Measurements from ENCODE around the gene SETSIP.

SETSIP gene

GRCh38 chr1:92075311-92075710 lies at the start of gene SETSIP:
Gene SETSIP (minus strand): TSS chr1:92075411. CDS start chr1:92075411, 0 bp downstream.
- Histone ChIP-seq H3K9me3 (ENCODE audit: control insufficient read depth, insufficient read depth, low read depth, low read length) (no peaks in the 10 kb centered on the region), H3K4me1 (ENCODE audit: control insufficient read depth, insufficient read depth, low read length) (no peaks in the 10 kb centered on the region), H3K27ac (ENCODE audit: extremely low read depth, low read depth, low read length) (no peak within 1 kb of the TSS), H3K4me3 (ENCODE audit: low read depth, low read length) (no peak within 1 kb of the TSS), H3K36me3 (ENCODE audit: control insufficient read depth in 2 of 2, insufficient read depth in 1 of 2, low read length in 2 of 2) (no peaks in the 10 kb centered on the region)
- CTCF ChIA-PET = no interaction called here
- POLR2A ChIA-PET = no interaction called here
- TF ChIP-seq ZNF544 (tag by site-specific recombination; IDR thresholded peaks at IDR 0.05) = no peak
- no peak for TF ChIP-seq ZNF600 (tag by site-specific recombination; IDR thresholded peaks at IDR 0.05)
- no peak for TF ChIP-seq ZNF76 (tag by site-specific recombination; IDR thresholded peaks at IDR 0.05; ENCODE audit: borderline replicate concordance, low read depth)
- TF ChIP-seq ZBTB26 (tag by site-specific recombination; optimal IDR thresholded peaks at IDR 0.05) = no peak
- TF ChIP-seq ZNF221 (tag by site-specific recombination; IDR thresholded peaks at IDR 0.05; ENCODE audit: borderline replicate concordance) = no peak

- no peak overlapping the region for H3K27ac ChIP-seq (ENCODE audit: extremely low read depth, low read depth, low read length)
- TF ChIP-seq HIC1 (tag by site-specific recombination; IDR thresholded peaks at IDR 0.05) (no peak), ZBTB26 (tag by site-specific recombination; optimal IDR thresholded peaks at IDR 0.05) (no peak), ZNF704 (tag by site-specific recombination; IDR thresholded peaks at IDR 0.05) (no peak), SETDB1 (IDR thresholded peaks at IDR 0.05; ENCODE audit: insufficient read length, low read length) (no peak), PATZ1 (tag by site-specific recombination; IDR thresholded peaks at IDR 0.05) (no peak), SCRT1 (tag by site-specific recombination; IDR thresholded peaks at IDR 0.05; ENCODE audit: borderline replicate concordance) (no peak), AEBP2 (tag by site-specific recombination; IDR thresholded peaks at IDR 0.05; ENCODE audit: borderline replicate concordance) (no peak), ZNF791 (tag by site-specific recombination; IDR thresholded peaks at IDR 0.05) (no peak), ZNF175 (tag by site-specific recombination; IDR thresholded peaks at IDR 0.05) (no peak), ZNF266 (tag by site-specific recombination; IDR thresholded peaks at IDR 0.05; ENCODE audit: low read depth) (no peak), GLIS1 (tag by site-specific recombination; IDR thresholded peaks at IDR 0.05) (no peak), ZNF184 (tag by site-specific recombination; IDR thresholded peaks at IDR 0.05) (no peak), ZNF341 (tag by site-specific recombination; IDR thresholded peaks at IDR 0.05; ENCODE audit: low read depth) (no peak), ZBTB21 (tag by site-specific recombination; IDR thresholded peaks at IDR 0.05) (no peak), ZNF449 (tag by site-specific recombination; IDR thresholded peaks at IDR 0.05) (no peak), KLF1 (tag by site-specific recombination; IDR thresholded peaks at IDR 0.05) (no peak), KLF8 (tag by site-specific recombination; IDR thresholded peaks at IDR 0.05) (no peak), ZNF335 (tag by site-specific recombination; conservative IDR thresholded peaks at IDR 0.05) (no peak)
- H3K4me1 ChIP-seq (ENCODE audit: control insufficient read depth, insufficient read depth, low read length) = no peaks in the 10 kb centered on the region
- POLR2A ChIA-PET = no interaction called here
- no peaks in the 10 kb centered on the region for H3K36me3 ChIP-seq (ENCODE audit: control insufficient read depth in 2 of 2, insufficient read depth in 1 of 2, low read length in 2 of 2)
- no peak overlapping the region for H3K4me3 ChIP-seq (ENCODE audit: low read depth, low read length)
- CTCF ChIA-PET = interaction anchor here (0.7 kb wide), 1 partner anchor 177 kb away, joined by 5 read pairs; no protein-coding TSS in a partner anchor
- no peaks in the 10 kb centered on the region for H3K9me3 ChIP-seq (ENCODE audit: control insufficient read depth, insufficient read depth, low read depth, low read length)
These were observed 48.7 kb upstream of the SETSIP start for GRCh38 chr1:92123868-92124267.
